Fibroblast of villous mesenchyme (primary cell): ENCODE results near the gene CD22. TPM values are rescaled to one million over a fixed set of nuclear protein-coding genes. Genes with fewer than 3 reads are reported as not detected.

ENCODE experiments used
- DNase-seq: peaks from one replicate; pipeline ENCODE4 v3.0.0-alpha.2; 2010; ENCODE audit warnings: low read depth
- H3K4me3 ChIP-seq: 2 replicates; pipeline ENCODE4 v1.5.1; 2011; ENCODE audit warnings: low read depth, mild to moderate bottlenecking, low read length
- CTCF ChIP-seq: IDR thresholded peaks from 2 replicates; pipeline ENCODE4 v1.5.1; 2012; ENCODE audit warnings: low read depth, mild to moderate bottlenecking, low read length; ENCODE audit not compliant: insufficient read depth
- total RNA-seq: library from RNA; depleted of rRNA; stranded (reverse); fragments of >200 nt; gene quantifications from 2 replicates; pipeline ENCODE4 v1.2.3, GENCODE V29; 2012

Gene CD22
- total RNA-seq, 1 donor: not detected

GRCh38 chr19:35351411-35352176 lies 22.6 kb downstream of the CD22 start:
- no peak for TF ChIP-seq CTCF
- DNase-seq: no peak
- no peak overlapping the region for H3K4me3 ChIP-seq

GRCh38 chr19:35352177-35352447 lies 23.1 kb downstream of the CD22 start:
- TF ChIP-seq CTCF: no peak
- DNase-seq: no peak
- no peak overlapping the region for H3K4me3 ChIP-seq

GRCh38 chr19:35352448-35353304 lies 23.7 kb downstream of the CD22 start:
- peak; percentile 71 for DNase-seq
- H3K4me3 ChIP-seq: no peak overlapping the region
- peak; percentile 86 for TF ChIP-seq CTCF

- TF ChIP-seq CTCF: no peak
- no peak overlapping the region for H3K4me3 ChIP-seq
- DNase-seq: no peak
These were observed 24.6 kb downstream of the CD22 start for GRCh38 chr19:35353635-35354034.

- no peak for DNase-seq
- no peak overlapping the region for H3K4me3 ChIP-seq
- no peak for TF ChIP-seq CTCF
These were observed 25.9 kb downstream of the CD22 start for GRCh38 chr19:35354898-35355297.

- no peak for DNase-seq
- no peak for TF ChIP-seq CTCF
- H3K4me3 ChIP-seq: no peak overlapping the region
These were observed 26.9 kb downstream of the CD22 start for GRCh38 chr19:35355791-35356460.
